Rectal smooth muscle tissue (tissue), 1 donor: Measurements from ENCODE around the gene ADISSP.

Experiments used
- H3K27ac ChIP-seq: one replicate; pipeline ENCODE4 v1.7.0; 2013; ENCODE audit warnings: low read depth, low read length, inconsistent platforms
- H3K27me3 ChIP-seq: one replicate; pipeline ENCODE4 v1.7.0; 2013; ENCODE audit warnings: low read length; ENCODE audit not compliant: control insufficient read depth, insufficient read depth
- H3K36me3 ChIP-seq: one replicate; pipeline ENCODE4 v1.7.0; 2013; ENCODE audit warnings: low read length; ENCODE audit not compliant: control insufficient read depth, insufficient read depth
- H3K4me1 ChIP-seq: one replicate; pipeline ENCODE4 v1.7.0; 2013; ENCODE audit warnings: low read length; ENCODE audit not compliant: control insufficient read depth, insufficient read depth
- H3K4me3 ChIP-seq: one replicate; pipeline ENCODE4 v1.7.0; 2013; ENCODE audit warnings: low read length
- H3K9ac ChIP-seq: one replicate; pipeline ENCODE4 v1.7.0; 2013; ENCODE audit warnings: low read length

ADISSP gene

DNA sequence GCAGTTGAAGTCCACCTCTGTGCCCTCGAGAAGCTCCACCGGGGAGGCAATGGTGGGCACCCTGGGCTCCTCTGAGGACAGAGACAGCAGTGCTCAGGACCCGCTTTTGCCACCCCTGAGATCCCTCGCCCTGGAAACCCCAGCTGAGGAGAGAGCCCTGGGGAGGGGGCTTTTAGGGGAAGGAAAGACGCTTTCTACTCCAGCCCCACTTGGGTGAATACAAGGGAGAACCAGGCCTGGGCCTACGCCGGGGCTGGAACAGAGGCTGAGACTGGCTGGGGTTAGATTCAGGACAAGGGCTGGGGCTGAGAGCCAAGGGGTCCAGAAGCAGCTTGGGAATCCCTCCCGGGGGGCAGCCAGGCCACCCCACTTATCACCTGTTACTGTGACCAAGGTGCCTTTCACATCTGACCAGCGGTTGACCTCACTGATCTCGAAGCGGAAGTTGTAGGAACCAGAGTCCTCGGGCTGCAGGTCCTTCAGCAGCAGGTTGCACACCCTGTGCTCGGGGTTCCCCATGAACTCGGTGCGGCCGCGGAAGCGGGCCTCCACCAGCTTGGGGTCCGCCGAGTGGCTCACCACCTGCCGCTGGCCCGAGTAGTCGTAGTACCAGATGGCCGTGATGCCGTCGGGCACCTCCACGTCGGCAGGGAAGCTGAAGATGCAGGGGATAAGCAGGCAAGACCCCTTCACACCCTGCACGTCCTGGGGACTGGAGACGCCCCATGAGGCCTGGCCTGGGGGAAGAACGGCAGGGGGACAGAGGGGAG lies 61.4 kb downstream of the ADISSP start:
- H3K9ac ChIP-seq, result no peak overlapping the region
- peaks cover 3% of the 10 kb centered on the region for H3K4me1 ChIP-seq
- H3K27me3 ChIP-seq, result no peaks in the 10 kb centered on the region
- no peak overlapping the region for H3K27ac ChIP-seq
- no peak overlapping the region for H3K4me3 ChIP-seq
- no peaks in the 10 kb centered on the region for H3K36me3 ChIP-seq

DNA sequence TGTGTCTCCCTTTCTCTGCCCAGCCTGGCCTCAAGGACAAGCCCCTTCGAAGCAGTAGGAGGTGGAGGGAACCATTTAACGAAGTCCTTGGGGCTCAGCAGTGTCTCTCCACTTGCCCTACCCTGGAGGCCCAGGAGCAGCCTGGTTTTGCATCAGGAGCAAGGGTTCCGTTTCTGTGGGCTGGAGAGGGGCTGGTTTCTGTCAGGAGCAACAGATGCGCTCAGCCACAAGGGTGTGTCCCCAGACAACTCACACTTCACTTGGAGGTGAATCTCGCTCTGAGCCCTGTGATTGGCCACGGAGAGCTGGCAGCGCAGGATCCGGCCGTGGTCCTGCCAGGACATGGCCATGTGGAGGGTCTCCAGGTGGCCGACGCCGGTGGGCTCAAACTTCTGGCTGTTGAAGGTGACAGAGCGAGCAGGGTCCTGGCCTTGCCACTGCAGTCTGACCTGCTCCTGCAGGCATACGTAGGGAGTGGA lies 62.0 kb downstream of the ADISSP start:
- no peak overlapping the region for H3K27ac ChIP-seq
- no peak overlapping the region for H3K4me3 ChIP-seq
- H3K4me1 ChIP-seq, result peaks cover 1% of the 10 kb centered on the region
- H3K36me3 ChIP-seq, result no peaks in the 10 kb centered on the region
- no peak overlapping the region for H3K9ac ChIP-seq
- H3K27me3 ChIP-seq, result no peaks in the 10 kb centered on the region

DNA sequence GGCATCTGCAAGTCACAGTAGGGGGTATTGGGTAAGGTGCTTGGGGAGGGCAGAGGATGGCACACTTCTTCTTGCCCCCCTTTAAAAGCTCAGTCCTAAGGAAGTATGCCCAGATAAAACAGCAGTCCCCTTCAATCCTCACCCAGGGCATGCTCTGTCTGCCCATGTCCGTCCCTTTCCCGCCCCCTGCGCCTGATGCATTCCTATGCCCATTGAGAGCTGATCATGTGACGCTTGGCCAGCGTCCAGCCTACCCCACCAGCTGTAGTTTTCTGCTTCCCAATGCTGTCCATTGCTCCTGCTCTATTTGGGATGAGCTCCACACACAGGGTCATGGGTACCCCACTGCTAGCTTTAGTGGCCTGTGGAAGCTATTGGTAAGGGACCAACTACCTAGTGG lies 63.5 kb downstream of the ADISSP start:
- H3K27ac ChIP-seq, result no peak overlapping the region
- H3K4me3 ChIP-seq, result no peak overlapping the region
- no peaks in the 10 kb centered on the region for H3K27me3 ChIP-seq
- H3K4me1 ChIP-seq, result no peaks in the 10 kb centered on the region
- H3K36me3 ChIP-seq, result no peaks in the 10 kb centered on the region
- H3K9ac ChIP-seq, result no peak overlapping the region
